Right cardiac atrium (tissue), 5 donors: ENCODE results near the gene KHSRP. TPM values are rescaled to one million over a fixed set of nuclear protein-coding genes. Genes with fewer than 3 reads are reported as not detected.
"Not testable (repeated sequence)": the region's sequence is repeated elsewhere in the genome, so short reads cannot be mapped to it uniquely, and the experiment has no call there.

Source experiments
- ATAC-seq, 2 donors: fragments of 200-7000 bp; cut with Tn5 transposase; one replicate each; pipeline versions ENCODE4 v1.8.0 to v1.9.1; 2020; ENCODE audit warnings: moderate library complexity in 2 of 2, mild to moderate bottlenecking in 1 of 2
- DNase-seq, 3 donors: peaks; one replicate each; pipeline ENCODE4 v3.0.0-alpha.2; 2020
- H3K27ac ChIP-seq: one replicate; pipeline ENCODE4 v1.5.1; 2013; ENCODE audit warnings: mild to moderate bottlenecking, low read length, control low read depth, moderate library complexity
- H3K27me3 ChIP-seq: one replicate; pipeline ENCODE4 v1.6.1; 2013; ENCODE audit not compliant: control insufficient read depth, insufficient read depth
- H3K4me1 ChIP-seq: one replicate; pipeline ENCODE4 v1.6.1; 2013; ENCODE audit warnings: low read length; ENCODE audit not compliant: control insufficient read depth, insufficient read depth
- H3K4me3 ChIP-seq: one replicate; pipeline ENCODE4 v1.5.1; 2013; ENCODE audit warnings: low read length, control low read depth
- H3K9me3 ChIP-seq: one replicate; pipeline ENCODE4 v1.6.1; 2013; ENCODE audit warnings: low read length; ENCODE audit not compliant: control insufficient read depth
- WGBS: extraction: QIAGEN DNeasy Blood & Tissue Kit; methylation state at CpG from one replicate; pipeline ENCODE4 v1.1.7; 2013; 5-methylcytosine and 5-hydroxymethylcytosine counted together
- intact Hi-C, 4 donors: fragments of 100-400 bp; cut with DNase I; formaldehyde crosslinking; loops; one replicate each; pipeline versions ENCODE4 v1.11.0 to v1.14.0; 2022 to 2023
- polyA plus RNA-seq: library from polyadenylated mRNA; stranded (reverse); fragments of 200-250 nt; gene quantifications from one replicate; pipeline ENCODE4 v1.2.3, GENCODE V29; 2013
- total RNA-seq, 4 donors: library from RNA; stranded (reverse); fragmentation: NEBNext Ultra II Directional; extraction: Animal tissue kit (Norgen Biotek cat#: 25700); gene quantifications; one replicate each; pipeline ENCODE4 v1.2.1, GENCODE V29; 2021
- donor health status: healthy with polysubstance abuse.
- donor health status: DM: no; HTN: yes; CAD: no.
- donor health status: DM: no; HTN: no; CAD: no.
- donor health status: DM: no; HTN: yes; CAD: no; lungs with severe emphysema.
- donor health status: DM: yes; HTN: yes; CAD: no.

KHSRP gene
- total and polyA plus RNA-seq, 5 donors = 84.8 to 134 (median 109) TPM

- Histone ChIP-seq H3K4me1 (no peaks in the 10 kb centered on the region), H3K27me3 (no peaks in the 10 kb centered on the region), H3K9me3 (no peaks in the 10 kb centered on the region), H3K4me3 (no peak overlapping the region), H3K27ac (no peak overlapping the region)
- ATAC-seq (no peak), DNase-seq (no peak)
- 88% methylated on average over 3 of the region's 3 CpGs for WGBS
- intact Hi-C loops = no loop called here
Observed at GRCh38 chr19:6448045-6448444, 23.4 kb upstream of the KHSRP start.

GRCh38 chr19:6446452-6446851 lies 21.8 kb upstream of the KHSRP start:
- no peak for DNase-seq
- no peak overlapping the region for H3K4me3 ChIP-seq
- intact Hi-C loops = no loop called here
- no peak for ATAC-seq
- H3K4me1 ChIP-seq = no peaks in the 10 kb centered on the region
- H3K27me3 ChIP-seq = no peaks in the 10 kb centered on the region
- no peaks in the 10 kb centered on the region for H3K9me3 ChIP-seq
- WGBS = 96% methylated on average over 3 of the region's 3 CpGs
- H3K27ac ChIP-seq = no peak overlapping the region

DNA sequence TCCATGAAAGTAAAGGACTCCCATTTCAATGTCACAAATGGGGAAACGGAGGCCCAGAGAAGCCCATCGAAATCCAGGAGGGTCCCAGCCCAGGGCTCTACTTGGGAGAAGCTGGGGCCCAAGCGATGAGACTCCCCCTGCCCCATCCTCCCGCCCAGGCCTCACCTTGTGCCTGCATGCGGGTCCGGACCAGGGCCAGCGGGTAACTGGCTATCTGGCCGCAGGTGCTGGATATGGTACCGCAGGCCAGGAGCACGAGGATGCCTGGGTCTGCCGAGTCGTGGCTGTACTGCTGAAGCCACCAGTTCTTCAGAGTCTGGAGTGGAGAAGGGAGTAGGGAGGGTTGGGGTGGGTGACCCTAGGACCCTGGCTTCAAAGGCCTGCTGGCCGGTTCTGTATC lies 19.4 kb upstream of the KHSRP start:
- H3K4me3 ChIP-seq = no peak overlapping the region
- ATAC-seq (no peak), DNase-seq (peak in 1 of 3 donors; percentile 37)
- intact Hi-C loops = no loop called here
- H3K27me3 ChIP-seq = no peaks in the 10 kb centered on the region
- H3K27ac ChIP-seq = no peak overlapping the region
- WGBS = 89% methylated on average over 13 of the region's 13 CpGs
- H3K9me3 ChIP-seq = no peaks in the 10 kb centered on the region
- H3K4me1 ChIP-seq = no peaks in the 10 kb centered on the region

- ATAC-seq = no peak
- Histone ChIP-seq H3K27me3 (no peaks in the 10 kb centered on the region), H3K27ac (no peak overlapping the region), H3K9me3 (no peaks in the 10 kb centered on the region), H3K4me3 (no peak overlapping the region), H3K4me1 (no peaks in the 10 kb centered on the region)
- intact Hi-C loops = no loop called here
- no peak for DNase-seq
- 82% methylated on average over 13 of the region's 13 CpGs for WGBS
Observed at GRCh38 chr19:6442087-6442688, 17.6 kb upstream of the KHSRP start.

DNA sequence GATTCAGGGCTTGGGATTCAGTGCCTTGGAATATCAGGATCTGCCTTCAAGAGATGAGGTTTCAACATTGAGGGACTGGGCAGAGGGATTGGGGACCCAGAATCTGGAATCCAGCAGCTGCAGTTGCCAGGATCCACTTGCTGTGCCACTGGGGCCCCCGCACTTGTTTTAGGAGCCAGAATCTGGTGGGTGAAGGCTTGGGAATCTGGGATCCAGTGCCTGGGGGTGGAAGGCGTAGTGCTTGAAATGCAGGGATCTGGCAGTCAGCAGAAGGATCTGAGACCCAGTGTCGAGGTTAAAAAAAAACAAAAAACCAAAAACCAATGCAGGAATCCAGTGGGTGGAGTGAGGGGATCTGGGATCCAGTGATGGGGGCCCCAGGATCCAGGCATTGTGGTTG lies 16.3 kb upstream of the KHSRP start:
- Histone ChIP-seq H3K27me3 (no peaks in the 10 kb centered on the region), H3K9me3 (no peaks in the 10 kb centered on the region), H3K4me1 (no peaks in the 10 kb centered on the region), H3K4me3 (no peak overlapping the region), H3K27ac (no peak overlapping the region)
- DNase-seq (no peak), ATAC-seq (no peak)
- intact Hi-C loops = no loop called here
- WGBS = 83% methylated on average over 3 of the region's 3 CpGs

DNA sequence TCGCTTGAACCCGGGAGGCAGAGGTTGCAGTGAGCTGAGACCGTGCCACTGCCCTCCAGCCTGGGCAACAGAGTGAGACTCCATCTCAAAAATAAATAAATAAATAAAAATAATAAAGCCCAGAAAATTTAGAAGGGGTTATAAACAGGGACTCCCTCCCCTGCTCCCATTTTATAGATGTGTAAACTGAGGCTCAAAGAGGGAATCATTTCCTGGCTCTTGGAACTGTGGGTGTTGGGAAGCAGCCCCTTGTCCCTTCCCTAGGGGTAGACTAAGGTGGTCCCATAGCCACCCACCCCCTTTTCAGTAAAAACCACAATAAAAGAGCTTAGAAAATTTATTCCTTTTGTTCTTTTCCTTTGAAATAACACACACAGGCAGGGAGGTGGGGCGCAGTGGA lies 15.1 kb upstream of the KHSRP start:
- no peak for ATAC-seq
- WGBS = 89% methylated on average over 4 of the region's 4 CpGs
- intact Hi-C loops = no loop called here
- no peaks in the 10 kb centered on the region for H3K9me3 ChIP-seq
- H3K27me3 ChIP-seq = no peaks in the 10 kb centered on the region
- DNase-seq = no peak
- no peak overlapping the region for H3K27ac ChIP-seq
- H3K4me3 ChIP-seq = no peak overlapping the region
- H3K4me1 ChIP-seq = no peaks in the 10 kb centered on the region

DNA sequence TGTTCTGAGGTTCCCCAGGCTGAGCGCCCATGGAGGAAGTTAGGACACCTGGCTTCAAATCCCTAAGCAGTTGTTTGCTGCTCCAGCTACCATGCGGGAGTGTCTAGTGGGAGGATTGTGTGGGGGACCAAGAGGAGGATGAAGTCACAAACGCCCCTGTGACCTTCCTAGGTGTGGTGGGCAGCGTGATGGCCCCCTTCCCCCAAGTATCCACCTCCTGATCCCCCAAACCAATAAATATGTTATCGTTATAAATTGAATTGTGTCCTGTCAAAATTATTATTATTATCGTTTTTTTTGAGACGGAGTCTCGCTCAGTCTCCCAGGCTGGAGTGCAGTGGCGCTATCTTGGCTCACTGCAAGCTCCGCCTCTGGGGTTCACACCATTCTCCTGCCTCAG lies 9.1 kb upstream of the KHSRP start, which contains the start of gene SLC25A41:
Gene SLC25A41, minus strand, starts transcription at position 101 of the 400 bp plus-strand sequence. Its CDS starts 70 bp downstream, at position 31.
- ATAC-seq (no peak), DNase-seq (no peak)
- intact Hi-C loops = no loop called here

DNA sequence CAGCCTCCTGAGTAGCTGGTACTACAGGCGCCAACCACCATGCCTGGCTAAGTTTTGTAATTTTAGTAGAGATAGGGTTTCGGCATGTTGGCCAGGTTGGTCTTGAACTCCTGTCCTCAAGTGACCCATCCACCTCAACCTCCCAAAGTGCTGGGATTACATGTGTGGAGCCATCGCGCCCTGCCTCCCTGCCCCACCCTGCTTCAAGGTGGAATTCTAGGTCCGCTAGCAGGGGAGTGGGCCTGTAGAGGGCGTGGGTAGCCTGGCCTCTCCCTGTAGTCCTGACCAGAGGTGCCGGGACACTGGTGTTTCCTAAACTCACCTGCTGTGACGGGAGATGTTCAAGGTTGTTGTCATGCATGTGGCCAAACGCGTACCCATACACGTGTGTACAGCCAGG lies 8.6 kb upstream of the KHSRP start:
- 87% methylated on average over 11 of the region's 11 CpGs for WGBS
- Histone ChIP-seq H3K27me3 (no peaks in the 10 kb centered on the region), H3K4me3 (no peak overlapping the region), H3K27ac (no peak overlapping the region), H3K4me1 (no peaks in the 10 kb centered on the region), H3K9me3 (no peaks in the 10 kb centered on the region)
- ATAC-seq (no peak), DNase-seq (peak in 1 of 3 donors; percentile 8)
- intact Hi-C loops = no loop called here

More for the DNA sequence above, 9.1 kb upstream of the KHSRP start, which contains the start of gene SLC25A41:
- Histone ChIP-seq H3K27me3 (no peaks in the 10 kb centered on the region), H3K4me1 (no peaks in the 10 kb centered on the region), H3K9me3 (no peaks in the 10 kb centered on the region), H3K27ac (no peak within 1 kb of the TSS), H3K4me3 (no peak within 1 kb of the TSS)
- WGBS = 90% methylated on average over 10 of the region's 10 CpGs

GRCh38 chr19:6431891-6432290 lies 7.3 kb upstream of the KHSRP start:
- Histone ChIP-seq H3K4me3 (no peak overlapping the region), H3K9me3 (no peaks in the 10 kb centered on the region), H3K4me1 (no peaks in the 10 kb centered on the region), H3K27me3 (no peaks in the 10 kb centered on the region), H3K27ac (no peak overlapping the region)
- intact Hi-C loops = no loop called here
- WGBS = 91% methylated on average over 11 of the region's 11 CpGs
- ATAC-seq (no peak), DNase-seq (peak in 1 of 3 donors; percentile 41)

DNA sequence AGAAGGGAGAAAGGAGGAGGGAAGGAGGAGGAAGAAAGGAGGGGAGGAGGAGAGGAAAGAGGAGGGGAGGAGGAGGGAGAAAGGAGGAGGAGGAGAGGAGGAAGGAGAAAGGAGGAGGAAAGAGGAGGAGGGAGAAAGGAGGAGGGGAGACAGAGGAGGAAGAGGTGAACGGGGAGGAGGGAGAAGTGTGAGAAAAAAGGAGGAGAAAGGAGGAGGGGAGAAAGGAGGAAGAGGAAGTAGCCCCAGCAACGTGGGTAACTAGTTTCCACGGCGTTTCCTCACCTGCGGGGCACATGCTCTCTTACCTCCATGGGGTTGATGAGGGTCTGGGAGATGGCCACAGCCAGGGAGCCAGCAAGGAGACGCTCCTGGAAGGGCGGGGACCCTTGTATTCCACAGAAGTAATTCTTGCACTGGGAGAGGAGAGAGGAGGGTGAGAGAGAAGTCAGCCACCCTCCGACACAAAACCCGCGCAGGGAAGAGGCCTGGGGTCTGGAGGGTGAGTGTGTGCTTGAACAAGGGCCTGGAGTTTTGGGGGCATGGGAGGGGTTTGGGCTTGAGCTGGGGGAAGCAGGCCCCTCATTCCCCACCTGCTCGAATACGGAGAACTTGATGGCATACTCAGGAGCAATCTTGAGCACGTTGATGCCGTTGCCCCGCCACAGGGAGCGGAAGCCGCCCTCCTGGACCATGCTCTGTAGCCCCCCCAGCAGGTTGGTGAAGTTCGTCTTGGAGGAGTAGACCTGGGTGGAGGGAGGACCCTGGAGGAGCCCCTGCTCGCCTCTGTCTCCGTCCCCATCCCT lies 5.0 kb upstream of the KHSRP start:
- whole genome bisulfite sequencing = 64% methylated on average over 20 of the region's 20 CpGs
- ATAC-seq = no peak
- Histone ChIP-seq H3K4me1 (no peaks in the 10 kb centered on the region), H3K9me3 (no peaks in the 10 kb centered on the region), H3K4me3 (no peak overlapping the region), H3K27ac (no peak overlapping the region), H3K27me3 (no peaks in the 10 kb centered on the region)
- peak in 1 of 3 donors; percentile 24 for DNase-seq
- intact Hi-C loops = no loop called here

- ATAC-seq, DNase-seq, intact Hi-C loops, H3K27ac ChIP-seq, H3K9me3 ChIP-seq, H3K27me3 ChIP-seq, H3K4me1 ChIP-seq, H3K4me3 ChIP-seq: not testable (repeated sequence)
- WGBS = 98% methylated on average over 2 of the region's 2 CpGs
Observed at GRCh38 chr19:6428692-6429418, 4.2 kb upstream of the KHSRP start.
